Body of pancreas (tissue), 4 donors: Measurements from ENCODE around the gene TMUB1.

Source experiments
- POLR2A ChIP-seq, 3 donors: fragments of 450-650 bp; IDR thresholded peaks; one replicate each; pipeline ENCODE4 v1.6.1; 2016; ENCODE audit warnings: antibody characterized with exemption in 3 of 3, mild to moderate bottlenecking in 2 of 3
- TF ChIP-seq, protein P1 (sequence below), 7 experiments: fragments of 450-650 bp in 4 of 7; fragments of 200-600 bp in 3 of 7; sonication (generic) in 3 of 7; IDR thresholded peaks; one replicate each; pipeline ENCODE4 v1.5.1; 2016 to 2019; ENCODE audit warnings: antibody characterized with exemption in 7 of 7

DNA sequence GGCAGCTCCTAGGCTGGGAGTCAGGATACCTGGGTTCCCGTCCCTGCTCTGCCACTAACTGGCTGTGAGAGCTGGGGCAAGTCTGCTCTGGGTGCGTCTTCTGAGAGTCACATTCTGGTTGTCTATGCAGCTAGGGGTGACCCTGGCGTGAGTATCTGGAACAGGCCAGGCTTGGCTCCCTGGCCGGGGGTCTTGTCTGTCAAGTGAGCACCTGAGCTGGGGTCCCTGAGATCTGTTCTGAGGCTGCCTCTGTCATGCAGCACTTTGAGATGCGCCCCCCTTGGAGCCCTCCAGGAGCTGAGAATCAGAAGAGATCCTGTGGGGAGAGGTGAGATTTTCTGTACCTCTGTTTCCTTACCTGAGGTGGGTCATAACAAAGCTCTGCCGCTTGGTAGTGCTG, 10.5 kb upstream of the TMUB1 start:
- TF ChIP-seq, protein P1, sequence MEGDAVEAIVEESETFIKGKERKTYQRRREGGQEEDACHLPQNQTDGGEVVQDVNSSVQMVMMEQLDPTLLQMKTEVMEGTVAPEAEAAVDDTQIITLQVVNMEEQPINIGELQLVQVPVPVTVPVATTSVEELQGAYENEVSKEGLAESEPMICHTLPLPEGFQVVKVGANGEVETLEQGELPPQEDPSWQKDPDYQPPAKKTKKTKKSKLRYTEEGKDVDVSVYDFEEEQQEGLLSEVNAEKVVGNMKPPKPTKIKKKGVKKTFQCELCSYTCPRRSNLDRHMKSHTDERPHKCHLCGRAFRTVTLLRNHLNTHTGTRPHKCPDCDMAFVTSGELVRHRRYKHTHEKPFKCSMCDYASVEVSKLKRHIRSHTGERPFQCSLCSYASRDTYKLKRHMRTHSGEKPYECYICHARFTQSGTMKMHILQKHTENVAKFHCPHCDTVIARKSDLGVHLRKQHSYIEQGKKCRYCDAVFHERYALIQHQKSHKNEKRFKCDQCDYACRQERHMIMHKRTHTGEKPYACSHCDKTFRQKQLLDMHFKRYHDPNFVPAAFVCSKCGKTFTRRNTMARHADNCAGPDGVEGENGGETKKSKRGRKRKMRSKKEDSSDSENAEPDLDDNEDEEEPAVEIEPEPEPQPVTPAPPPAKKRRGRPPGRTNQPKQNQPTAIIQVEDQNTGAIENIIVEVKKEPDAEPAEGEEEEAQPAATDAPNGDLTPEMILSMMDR (IDR thresholded peaks at IDR 0.05): no peak
- no peak for TF ChIP-seq POLR2A (IDR thresholded peaks at IDR 0.05)
